HG03095 (cell line): Measurements from ENCODE around the gene SLC24A1.

Experiments
- ATAC-seq: cut with Tn5 transposase; IDR thresholded peaks from one replicate; pipeline ENCODE4 v1.9.1; 2021; ENCODE audit warnings: moderate library complexity; ENCODE audit not compliant: unreplicated experiment

Gene SLC24A1

DNA sequence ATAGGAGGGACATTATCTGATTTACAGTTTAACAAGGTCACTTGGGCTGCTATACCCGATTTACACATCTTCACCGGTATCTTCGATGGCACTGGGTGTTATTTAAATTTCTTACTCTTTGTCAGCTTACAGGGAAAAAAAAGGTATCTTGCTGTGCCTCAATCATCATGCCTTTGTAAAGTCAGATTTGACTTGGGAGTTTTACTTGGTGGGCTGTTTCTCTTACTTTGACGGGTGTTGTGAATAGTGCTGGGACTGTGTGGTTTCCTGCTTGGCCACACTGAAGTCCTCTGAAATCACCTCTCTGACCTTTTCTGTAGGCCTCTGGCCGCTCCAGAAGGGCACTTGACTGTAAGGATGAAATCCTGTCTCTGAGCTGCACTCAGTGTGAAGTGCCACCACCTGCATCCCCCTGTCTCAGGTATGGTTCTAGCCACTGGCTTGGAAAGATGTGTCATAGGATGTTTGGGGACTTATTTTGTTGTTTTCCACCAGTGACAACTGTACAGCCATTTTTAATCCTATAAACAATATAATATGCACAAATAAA, 3.1 kb upstream of the SLC24A1 start:
- ATAC-seq: no peak

DNA sequence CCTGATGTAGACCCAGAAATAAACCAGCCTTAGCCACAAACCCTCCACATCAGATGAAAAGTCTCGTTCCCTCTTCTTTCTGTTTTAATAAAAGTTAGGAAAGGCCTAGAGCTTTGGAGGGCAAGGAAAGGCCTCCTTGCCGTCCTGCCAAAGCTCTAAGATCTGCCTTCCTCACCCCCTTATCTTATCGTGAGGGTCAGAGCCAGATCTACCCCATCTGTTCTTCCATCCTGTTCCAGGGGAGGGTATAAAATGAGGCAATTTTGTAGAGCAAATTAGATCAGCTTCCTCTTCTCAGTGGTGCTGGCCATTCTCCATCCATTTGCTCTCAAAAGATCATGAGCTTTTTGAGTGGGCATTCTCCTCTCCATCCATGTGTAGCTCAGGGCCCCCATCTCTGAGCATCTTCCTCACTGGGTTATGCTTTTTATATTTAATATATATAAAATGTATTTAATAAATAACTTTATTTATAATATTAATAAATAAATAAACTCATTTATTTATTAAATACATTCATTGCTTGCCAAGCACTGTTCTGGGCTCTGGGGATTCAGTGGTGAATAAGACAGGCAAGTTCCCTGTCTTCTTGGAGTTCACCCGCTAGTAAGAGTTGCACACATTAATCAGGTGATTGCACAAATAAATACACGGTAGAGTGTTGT, 2.0 kb upstream of the SLC24A1 start:
- ATAC-seq: no peak

DNA sequence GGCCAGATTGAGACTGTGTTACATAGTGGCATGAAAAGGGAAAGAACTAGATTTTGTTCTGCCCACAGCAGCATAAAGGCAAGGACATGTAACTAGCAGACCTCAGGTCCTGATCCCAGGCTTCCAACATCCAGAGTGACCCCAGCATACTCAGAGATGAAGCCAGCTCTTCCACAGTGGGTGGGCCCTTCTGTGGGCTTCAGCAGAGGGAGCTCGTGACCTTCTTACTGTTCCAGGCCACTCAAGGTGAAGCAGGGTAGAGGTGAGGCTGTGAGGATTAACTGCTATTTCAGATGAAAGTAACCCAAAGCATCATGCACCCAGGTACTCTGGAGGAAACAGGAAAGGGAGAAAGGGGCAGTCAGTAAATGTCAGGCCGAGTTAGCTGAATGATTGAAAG, 905 bp upstream of the SLC24A1 start:
- no peak for ATAC-seq

DNA sequence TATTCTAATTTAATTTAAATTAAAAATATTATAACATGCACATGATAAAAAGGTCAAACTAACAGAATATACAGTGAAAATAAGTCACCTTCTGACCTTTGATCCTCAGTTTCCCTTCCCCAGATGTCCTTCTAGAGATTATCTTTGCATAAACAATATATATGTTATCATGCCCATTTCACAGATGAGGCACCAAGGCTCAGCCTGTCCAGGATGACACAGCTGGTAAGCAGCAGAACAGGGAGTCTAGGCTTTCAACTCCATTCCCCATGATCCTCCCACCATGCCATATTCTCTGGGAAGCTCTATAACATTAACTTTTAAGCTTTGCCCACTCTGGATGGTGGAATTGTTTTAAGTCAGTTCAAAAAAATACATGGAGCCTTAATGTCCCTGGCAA, 1.4 kb downstream of the SLC24A1 start:
- no peak for ATAC-seq

DNA sequence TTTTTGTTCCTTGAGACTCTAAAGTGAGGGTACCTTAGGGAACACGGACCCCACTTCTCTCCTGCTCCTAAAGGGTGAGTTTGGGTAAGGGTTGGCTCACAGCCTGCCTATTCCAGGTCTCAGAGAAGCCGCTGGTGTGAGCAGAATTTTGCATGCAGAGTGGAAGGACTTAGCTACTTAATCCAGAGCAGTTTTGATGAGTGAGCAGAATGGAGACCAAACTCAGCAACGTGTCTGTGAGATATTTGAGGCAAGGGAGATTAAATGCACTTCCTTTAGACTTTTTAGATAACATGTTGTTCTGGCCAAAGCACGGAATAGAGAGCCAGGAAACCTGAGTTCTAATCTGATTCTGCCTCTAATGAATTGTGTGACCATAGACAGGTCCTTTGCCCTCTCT, 5.1 kb downstream of the SLC24A1 start:
- ATAC-seq: no peak

DNA sequence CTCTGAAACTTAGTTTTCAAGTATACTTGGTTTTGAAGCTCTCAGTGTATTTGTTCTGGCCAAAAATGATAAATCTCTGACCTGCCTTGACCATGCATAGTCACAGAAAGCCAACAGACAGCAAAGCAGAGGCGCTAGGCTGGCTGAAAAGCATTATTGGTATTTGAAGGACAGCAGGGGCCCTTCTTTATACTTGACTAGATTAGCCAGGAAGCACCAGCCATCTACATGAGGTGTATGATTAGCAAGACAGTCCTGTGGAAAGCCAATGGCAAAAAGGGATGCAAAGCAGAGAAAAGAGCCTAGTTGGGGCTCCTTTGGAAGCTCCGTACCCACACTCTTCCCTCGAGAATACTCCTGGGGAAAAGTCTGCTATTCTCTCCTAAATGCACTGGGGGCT, 7.8 kb downstream of the SLC24A1 start:
- no peak for ATAC-seq

DNA sequence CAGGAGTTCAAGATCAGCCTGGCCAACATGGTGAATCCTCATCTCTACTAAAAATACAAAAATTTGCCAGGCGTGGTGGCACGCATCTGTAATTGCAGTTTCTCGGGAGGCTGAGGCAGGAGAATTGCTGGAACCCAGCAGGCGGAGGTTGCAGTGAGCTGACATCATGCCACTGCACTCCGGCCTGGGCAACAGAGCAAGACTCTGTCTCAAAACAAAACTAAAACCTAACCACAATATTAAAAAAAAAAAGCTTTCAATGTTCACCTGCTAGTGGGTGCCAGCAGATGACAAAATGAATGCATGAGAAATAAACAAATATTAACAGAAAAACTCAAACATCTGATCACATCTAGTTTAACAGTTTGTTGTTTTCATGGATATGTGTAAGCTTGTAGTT, 9.0 kb downstream of the SLC24A1 start:
- ATAC-seq: no peak

DNA sequence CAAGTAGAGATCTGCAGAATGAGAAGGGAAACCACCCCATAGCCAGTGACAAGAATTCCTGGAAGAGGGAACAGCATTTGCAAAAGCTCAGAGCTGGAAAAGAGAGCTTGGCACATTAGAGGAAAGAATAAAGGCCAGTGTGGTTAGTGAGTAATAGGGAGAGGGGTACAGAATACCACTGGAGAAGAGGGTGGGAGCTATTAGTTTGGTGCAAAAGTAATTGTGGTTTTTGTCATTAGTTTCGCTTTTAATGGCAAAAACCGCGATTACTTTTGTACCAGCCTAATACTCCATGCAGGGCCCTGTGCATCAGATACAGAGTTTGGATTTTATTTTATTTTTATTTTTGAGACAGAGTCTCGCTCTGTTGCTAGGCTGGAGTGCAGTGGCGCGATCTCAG, 9.8 kb downstream of the SLC24A1 start:
- no peak for ATAC-seq

DNA sequence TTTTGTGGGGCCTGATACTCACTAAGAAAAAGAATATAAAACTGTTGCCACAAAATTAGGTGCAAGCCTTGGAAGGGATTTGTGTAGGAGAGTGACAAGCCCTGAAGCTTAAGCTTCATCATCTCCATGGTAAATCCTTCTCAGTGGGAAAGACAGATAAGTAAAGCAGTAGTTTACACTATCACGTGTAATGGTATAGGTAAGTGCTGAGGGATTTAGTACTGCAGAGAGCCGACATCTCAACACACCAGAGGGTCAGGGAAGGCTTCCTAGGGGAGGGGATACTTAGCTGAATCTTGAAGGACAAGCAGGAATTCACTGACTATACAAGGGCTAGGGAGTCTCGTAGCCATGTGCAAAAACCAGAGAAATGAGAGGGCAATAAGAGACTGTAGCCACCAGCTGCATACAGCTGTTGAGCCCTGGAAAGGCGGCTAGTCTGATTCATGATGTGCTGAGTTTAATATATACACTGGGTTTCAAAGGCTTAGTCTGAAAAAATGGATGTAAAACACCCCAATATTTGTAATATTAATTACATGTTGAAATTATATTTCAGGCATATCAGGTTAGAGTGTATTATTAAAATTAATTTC, 11.1 kb downstream of the SLC24A1 start:
- ATAC-seq: no peak

DNA sequence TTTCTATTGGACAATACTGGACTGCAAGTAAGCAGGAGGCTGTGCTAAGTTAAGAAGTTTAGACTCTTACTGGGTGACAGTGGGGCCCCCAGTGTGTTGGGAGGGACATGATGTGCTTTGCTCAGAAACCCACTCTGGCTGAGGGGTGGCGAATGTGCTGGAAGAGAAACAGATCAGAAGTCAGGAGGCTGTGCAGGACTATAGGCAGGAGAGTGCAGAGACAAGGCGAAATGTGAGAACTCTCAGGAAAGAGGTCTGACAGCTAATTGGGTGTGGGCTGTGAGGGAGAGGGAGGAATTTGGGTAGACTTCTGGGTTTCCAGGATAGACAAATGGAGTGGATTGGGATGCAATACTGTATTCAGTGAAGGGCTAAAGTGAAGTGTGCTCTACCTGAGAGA, 12.0 kb downstream of the SLC24A1 start:
- ATAC-seq: no peak

DNA sequence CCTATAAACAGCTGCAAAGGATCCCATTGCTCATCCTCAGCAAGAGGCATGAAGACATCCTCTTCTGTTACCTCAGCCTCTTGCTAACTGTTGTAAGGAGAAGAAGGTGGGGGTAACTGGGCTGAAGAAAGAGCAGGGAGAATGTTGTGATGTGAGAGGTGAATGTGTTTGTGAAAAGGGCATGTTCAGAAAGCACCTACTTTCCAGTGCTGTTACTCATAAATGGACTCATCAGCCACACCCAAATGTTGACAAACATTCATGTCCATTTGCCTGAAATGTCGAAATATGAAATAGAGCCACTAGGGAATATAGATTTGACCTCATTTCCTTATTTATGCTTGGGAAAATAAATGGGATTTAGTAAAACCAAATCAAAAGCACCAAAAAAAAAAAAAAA, 12.6 kb downstream of the SLC24A1 start:
- no peak for ATAC-seq

DNA sequence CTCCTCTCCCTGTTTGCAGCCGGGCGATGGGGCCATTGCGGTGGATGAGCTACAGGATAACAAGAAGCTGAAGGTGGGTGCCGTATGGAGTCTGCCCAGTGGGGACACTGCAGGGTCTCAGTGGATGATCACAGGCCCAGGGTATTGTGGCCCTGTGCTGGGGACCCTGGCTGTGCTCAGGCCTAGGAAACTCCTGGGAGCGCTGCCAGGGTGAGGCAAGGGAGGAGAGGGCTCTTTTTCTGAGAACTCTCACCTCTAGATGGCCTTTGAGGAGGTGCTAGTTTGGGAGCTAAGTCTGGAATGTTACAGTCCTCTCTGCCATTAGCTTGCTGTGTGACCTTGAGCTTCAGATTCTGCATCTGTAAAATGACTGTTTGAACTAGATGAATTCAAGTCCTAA, 16.4 kb downstream of the SLC24A1 start:
- ATAC-seq: no peak

DNA sequence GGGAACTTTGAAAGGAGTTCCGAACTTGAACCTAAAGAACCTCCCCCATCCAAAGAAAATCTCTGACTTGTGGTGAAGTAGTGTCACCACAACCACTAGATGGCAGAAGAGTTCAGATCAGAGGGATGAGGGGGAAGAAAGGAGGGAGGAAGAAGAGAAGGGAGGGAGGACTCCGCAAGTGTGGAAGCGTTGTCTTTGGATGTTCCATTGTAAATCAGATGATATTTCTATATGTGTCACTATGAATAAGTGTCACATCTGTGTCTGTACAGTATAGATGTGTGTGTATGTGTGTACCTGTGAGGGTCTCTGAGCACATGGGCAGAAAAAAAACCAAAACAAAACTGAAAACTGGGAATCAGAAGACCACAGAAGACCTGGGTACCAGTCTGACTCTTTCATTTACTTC, 16.9 kb downstream of the SLC24A1 start:
- no peak for ATAC-seq

DNA sequence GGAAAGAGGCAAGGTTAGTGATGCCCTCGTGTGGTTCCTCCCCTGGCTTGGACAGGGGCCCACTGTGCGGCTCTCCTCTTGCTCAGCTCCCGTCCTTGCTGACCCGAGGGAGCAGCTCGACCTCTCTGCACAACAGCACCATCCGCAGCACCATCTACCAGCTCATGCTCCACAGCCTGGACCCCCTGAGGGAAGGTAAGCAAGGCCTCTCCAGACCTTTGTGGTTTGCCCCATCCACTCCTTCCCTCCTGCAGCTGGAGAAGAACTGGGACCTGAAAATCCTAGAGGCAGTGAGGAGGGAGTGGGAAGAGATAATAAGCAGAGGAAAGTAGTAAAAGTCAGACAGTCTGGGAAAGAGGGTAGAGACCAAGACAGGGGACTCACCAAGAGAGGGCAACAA, 17.8 kb downstream of the SLC24A1 start:
- ATAC-seq: no peak

DNA sequence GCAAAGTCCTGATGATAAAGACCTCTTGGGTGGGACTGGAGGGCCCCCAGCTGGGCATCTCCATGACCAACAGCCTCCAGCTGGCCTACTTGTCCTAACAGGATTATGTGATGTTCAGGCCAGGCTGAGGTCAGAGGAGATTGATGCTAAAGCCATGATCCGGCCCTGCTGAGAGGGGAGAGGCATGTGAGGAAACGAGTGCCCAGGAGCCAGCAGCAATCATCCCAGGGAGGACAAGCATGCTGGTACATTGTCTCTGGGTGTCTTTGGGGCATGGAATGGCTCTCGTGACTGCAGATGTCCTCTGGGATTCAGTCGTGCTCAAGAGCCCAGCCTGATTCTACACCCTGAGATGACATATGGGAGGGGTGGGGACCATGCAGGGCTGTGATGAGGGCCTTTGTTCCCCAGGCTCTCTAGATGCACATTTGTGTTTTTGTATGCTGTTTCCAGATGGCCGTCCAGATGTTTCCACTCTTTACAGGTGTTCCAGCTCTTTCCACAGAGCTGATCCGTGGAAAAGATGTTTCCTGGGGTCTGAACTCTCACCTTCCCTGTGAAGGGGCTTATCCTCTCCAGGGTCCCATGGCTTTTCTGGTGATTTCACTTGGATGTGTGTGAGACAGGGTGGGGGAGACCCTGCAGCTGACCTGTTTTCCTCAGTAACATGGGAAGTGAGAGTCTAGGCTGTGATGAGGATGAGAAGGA, 20.2 kb downstream of the SLC24A1 start:
- ATAC-seq: no peak

DNA sequence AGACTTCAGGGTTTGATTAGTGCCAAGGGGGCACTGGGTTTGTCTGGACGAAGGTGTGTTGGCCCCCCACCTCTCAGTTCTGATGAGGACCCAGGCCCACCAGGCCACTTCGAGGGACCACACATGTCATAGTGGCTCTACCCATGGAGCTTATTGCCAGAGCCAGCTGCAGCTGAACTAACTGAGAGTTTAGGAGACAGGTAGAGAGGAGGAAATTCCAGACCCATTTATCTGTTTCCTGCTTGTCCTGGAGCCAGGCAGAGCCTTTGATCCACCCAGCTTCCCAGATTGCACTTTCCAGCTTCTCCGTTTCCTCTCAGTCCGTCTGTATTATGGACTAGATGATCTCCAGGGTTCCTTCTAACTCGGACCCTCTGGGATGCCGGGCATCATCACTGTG, 20.9 kb downstream of the SLC24A1 start:
- no peak for ATAC-seq

DNA sequence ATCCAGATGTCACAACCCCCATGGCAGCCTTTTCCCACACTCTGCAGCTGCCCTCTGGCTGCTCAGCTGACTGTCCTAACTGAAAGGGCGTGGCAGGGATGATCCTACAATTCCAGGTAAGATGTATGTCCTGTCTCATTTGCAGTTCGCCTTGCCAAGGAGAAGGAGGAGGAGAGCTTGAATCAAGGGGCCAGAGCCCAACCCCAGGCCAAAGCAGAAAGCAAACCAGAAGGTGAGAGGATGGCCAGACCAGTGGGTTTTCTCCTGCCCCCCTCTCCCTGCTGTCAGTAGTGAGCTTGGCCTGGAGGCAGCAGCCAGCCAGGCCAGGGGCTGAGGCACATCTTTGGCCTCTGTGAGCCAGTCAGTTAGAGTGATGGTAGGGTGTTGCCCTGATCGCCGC, 22.5 kb downstream of the SLC24A1 start:
- ATAC-seq: no peak

DNA sequence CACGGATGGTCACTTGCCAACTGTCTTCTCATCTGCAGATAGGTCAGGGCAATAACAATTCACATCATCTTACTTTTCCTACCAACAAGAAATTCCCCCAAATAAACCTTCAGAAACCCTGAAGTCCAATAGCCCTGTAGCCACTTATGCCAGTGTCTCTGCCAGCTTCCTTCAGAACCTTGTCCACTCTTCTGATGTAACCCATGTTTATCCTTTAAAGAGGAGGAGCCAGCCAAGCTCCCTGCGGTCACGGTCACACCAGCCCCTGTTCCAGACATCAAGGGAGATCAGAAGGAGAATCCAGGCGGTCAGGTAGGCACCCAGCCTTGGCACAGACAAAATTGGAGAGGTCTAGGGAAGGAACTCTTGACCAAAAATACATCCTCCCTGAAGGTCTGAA, 23.7 kb downstream of the SLC24A1 start:
- ATAC-seq: no peak

DNA sequence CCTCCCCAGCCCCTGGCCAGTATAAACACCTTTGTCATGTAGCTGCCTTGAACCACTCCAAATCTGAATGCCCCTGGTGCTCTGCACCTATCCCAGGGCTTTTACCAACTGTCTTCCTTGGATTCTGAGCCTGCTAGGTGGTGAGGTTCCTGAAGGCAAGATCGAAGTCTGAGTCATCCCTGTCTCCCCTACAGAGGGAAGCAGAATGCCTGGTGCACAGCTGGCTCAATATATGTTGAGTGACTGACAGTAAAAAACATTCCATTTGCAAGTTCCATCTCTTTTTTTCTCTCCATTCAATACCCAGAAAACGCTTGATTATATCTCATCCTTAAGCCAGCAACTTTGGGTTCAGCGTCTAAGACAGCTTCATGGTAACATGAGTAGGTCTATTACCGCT, 24.7 kb downstream of the SLC24A1 start:
- no peak for ATAC-seq

DNA sequence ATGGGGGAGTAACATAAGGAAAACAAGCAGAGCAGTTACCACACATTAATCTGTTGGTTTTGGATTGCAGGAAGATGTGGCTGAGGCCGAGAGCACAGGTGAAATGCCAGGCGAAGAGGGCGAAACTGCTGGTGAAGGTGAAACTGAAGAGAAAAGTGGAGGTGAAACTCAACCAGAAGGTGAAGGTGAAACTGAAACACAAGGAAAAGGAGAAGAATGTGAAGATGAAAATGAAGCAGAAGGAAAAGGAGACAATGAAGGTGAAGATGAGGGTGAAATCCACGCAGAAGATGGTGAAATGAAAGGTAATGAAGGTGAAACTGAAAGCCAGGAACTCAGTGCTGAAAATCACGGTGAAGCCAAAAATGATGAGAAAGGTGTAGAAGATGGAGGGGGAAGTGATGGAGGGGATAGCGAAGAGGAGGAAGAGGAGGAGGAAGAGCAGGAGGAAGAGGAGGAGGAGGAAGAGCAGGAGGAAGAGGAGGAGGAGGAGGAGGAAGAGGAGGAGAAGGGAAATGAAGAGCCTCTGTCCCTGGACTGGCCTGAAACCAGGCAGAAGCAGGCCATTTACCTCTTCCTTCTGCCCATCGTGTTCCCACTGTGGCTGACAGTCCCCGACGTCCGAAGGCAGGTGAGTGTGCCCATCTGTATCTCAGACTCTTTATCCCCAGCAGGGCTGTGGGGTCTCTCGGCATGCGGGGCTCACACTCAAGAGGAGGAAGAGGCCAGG, 28.7 kb downstream of the SLC24A1 start:
- ATAC-seq: no peak

DNA sequence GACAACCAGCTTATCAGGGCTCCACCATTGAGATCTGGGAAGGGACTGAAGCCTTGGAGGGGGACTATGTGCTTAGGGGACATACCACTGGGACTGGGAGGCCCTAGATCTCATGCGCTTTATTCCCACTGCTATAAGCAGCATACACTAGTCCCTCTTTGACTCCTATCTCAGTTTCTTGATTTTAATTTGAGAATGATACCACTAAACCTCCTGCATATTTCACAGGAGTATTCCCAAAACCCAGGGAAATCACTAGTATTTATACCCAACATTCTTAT, 29.2 kb downstream of the SLC24A1 start:
- ATAC-seq: no peak
